Smooth muscle cell (in vitro differentiated cells): ENCODE data around the gene CACNA2D4. TPM values are rescaled to one million over a fixed set of nuclear protein-coding genes. Genes with fewer than 3 reads are reported as not detected.

Experiments
- DNase-seq: peaks from one replicate; lab custom pipeline; 2025; ENCODE audit not compliant: unreplicated experiment; lab: John Stamatoyannopoulos, UW
- H2AFZ ChIP-seq: fragments of 200-600 bp; sonication (generic); 2 replicates; pipeline ENCODE4 v1.6.0; 2016; ENCODE audit warnings: antibody characterized with exemption, low read depth, mild to moderate bottlenecking
- H3F3A ChIP-seq: fragments of 200-600 bp; sonication (generic); 2 replicates; pipeline ENCODE4 v1.6.0; 2017; ENCODE audit warnings: antibody characterized with exemption, low read depth
- H3K27ac ChIP-seq: fragments of 200-600 bp; sonication (generic); 2 replicates; pipeline ENCODE4 v1.5.1; 2016; ENCODE audit warnings: low read depth, mild to moderate bottlenecking
- H3K27me3 ChIP-seq: fragments of 200-600 bp; sonication (generic); 2 replicates; pipeline ENCODE4 v1.6.1; 2016; ENCODE audit warnings: low read depth, mild to moderate bottlenecking
- H3K36me3 ChIP-seq: fragments of 200-600 bp; sonication (generic); 2 replicates; pipeline ENCODE4 v1.5.1; 2016; ENCODE audit warnings: low read depth
- H3K4me1 ChIP-seq: fragments of 200-600 bp; sonication (generic); 2 replicates; pipeline ENCODE4 v1.5.1; 2016; ENCODE audit warnings: low read depth
- H3K4me2 ChIP-seq: fragments of 200-600 bp; sonication (generic); 2 replicates; pipeline ENCODE4 v1.6.0; 2016; ENCODE audit warnings: mild to moderate bottlenecking
- H3K4me3 ChIP-seq: fragments of 200-600 bp; sonication (generic); 2 replicates; pipeline ENCODE4 v1.5.1; 2016; ENCODE audit warnings: mild to moderate bottlenecking
- H3K79me2 ChIP-seq: fragments of 200-600 bp; sonication (generic); 2 replicates; pipeline ENCODE4 v1.6.0; 2016; ENCODE audit warnings: low read depth, mild to moderate bottlenecking
- H3K9ac ChIP-seq: fragments of 200-600 bp; sonication (generic); 2 replicates; pipeline ENCODE4 v1.6.0; 2016; ENCODE audit warnings: low read depth
- H3K9me3 ChIP-seq: fragments of 200-600 bp; sonication (generic); replicated peaks from 2 replicates; pipeline ENCODE4 v1.5.1; 2016; ENCODE audit warnings: low read depth
- H4K20me1 ChIP-seq: fragments of 200-600 bp; sonication (generic); 2 replicates; pipeline ENCODE4 v1.6.0; 2016; ENCODE audit warnings: low read depth
- CTCF ChIP-seq: fragments of 200-600 bp; sonication (generic); IDR thresholded peaks from 2 replicates; pipeline ENCODE4 v1.5.1; 2017; ENCODE audit warnings: borderline replicate concordance, mild to moderate bottlenecking, antibody characterized with exemption; ENCODE audit not compliant: insufficient read depth, poor library complexity, severe bottlenecking
- WGBS: methylation state at CpG from one replicate; pipeline ENCODE4 v1.1.7; 2016; ENCODE audit warnings: low lambda C conversion rate; 5-methylcytosine and 5-hydroxymethylcytosine counted together
- polyA plus RNA-seq: library from polyadenylated mRNA; unstranded; fragments of >200 nt; fragmentation: Nextera tagmentation; extraction: Ambion mirVana; gene quantifications from 2 replicates; pipeline ENCODE4 v1.2.1, GENCODE V29; 2016
- total RNA-seq: library from RNA; depleted of rRNA; stranded (reverse); fragments of >200 nt; gene quantifications from 2 replicates; pipeline ENCODE4 v1.2.3, GENCODE V29; 2014

Gene CACNA2D4
- total and polyA plus RNA-seq, 2 experiments from 2014 or later, result 0.98 TPM; not detected in 1

- Histone ChIP-seq H3K79me2 (no peaks in the 10 kb centered on the region), H2AFZ (no peak overlapping the region), H3K27me3 (no peaks in the 10 kb centered on the region), H3K4me2 (no peak overlapping the region), H3K4me3 (no peak overlapping the region), H3K9me3 (no peaks in the 10 kb centered on the region), H3K27ac (no peak overlapping the region), H4K20me1 (peaks cover 1% of the 10 kb centered on the region), H3K9ac (no peak overlapping the region), H3K4me1 (no peaks in the 10 kb centered on the region), H3F3A (no peaks in the 10 kb centered on the region), H3K36me3 (peaks cover 7% of the 10 kb centered on the region)
- no peak for TF ChIP-seq CTCF
- WGBS, result 95% methylated on average over 5 of the region's 5 CpGs
- no peak for DNase-seq
These were observed 43.9 kb upstream of the CACNA2D4 start for GRCh38 chr12:1962051-1963020.

GRCh38 chr12:1956716-1957115 is 38.3 kb upstream of the CACNA2D4 start:
- no peak for DNase-seq
- Histone ChIP-seq H3K4me2 (no peak overlapping the region), H4K20me1 (no peaks in the 10 kb centered on the region), H3K36me3 (peaks cover 8% of the 10 kb centered on the region), H3K79me2 (no peaks in the 10 kb centered on the region), H3K9ac (no peak overlapping the region), H3K4me1 (no peaks in the 10 kb centered on the region), H3K9me3 (no peaks in the 10 kb centered on the region), H3K4me3 (no peak overlapping the region), H3K27ac (no peak overlapping the region), H3F3A (no peaks in the 10 kb centered on the region), H2AFZ (no peak overlapping the region), H3K27me3 (no peaks in the 10 kb centered on the region)
- 86% methylated on average over 3 of the region's 3 CpGs for WGBS
- no peak for TF ChIP-seq CTCF

GRCh38 chr12:1949771-1950470 is 31.5 kb upstream of the CACNA2D4 start:
- peaks cover 19% of the 10 kb centered on the region for H3F3A ChIP-seq
- DNase-seq, result no peak
- peaks cover 12% of the 10 kb centered on the region for H3K36me3 ChIP-seq
- no peak overlapping the region for H3K4me3 ChIP-seq
- no peak overlapping the region for H3K4me2 ChIP-seq
- H3K9me3 ChIP-seq, result no peaks in the 10 kb centered on the region
- no peak for TF ChIP-seq CTCF
- H3K27me3 ChIP-seq, result no peaks in the 10 kb centered on the region
- H4K20me1 ChIP-seq, result peaks cover 31% of the 10 kb centered on the region
- no peaks in the 10 kb centered on the region for H3K4me1 ChIP-seq
- WGBS, result 67% methylated on average over 15 of the region's 15 CpGs
- no peak overlapping the region for H3K9ac ChIP-seq
- H3K79me2 ChIP-seq, result no peaks in the 10 kb centered on the region
- H2AFZ ChIP-seq, result no peak overlapping the region
- H3K27ac ChIP-seq, result no peak overlapping the region
